Activated CD4-positive, alpha-beta memory T cell treated with anti-CD3 and anti-CD28 coated beads, Interleukin-2, amount 10 ng/mL, durations not matched to agents 7 days and 5 days (primary cell): ENCODE results near the gene CPT1B. TPM values are rescaled to one million over a fixed set of nuclear protein-coding genes. Genes with fewer than 3 reads are reported as not detected.

Experiments
- CTCF ChIA-PET: fragments of 350-600 bp; sonication (Branson Sonifier 250); formaldehyde crosslinking; loops from one replicate; lab custom pipeline; 2021; ENCODE audit warnings: antibody characterized with exemption, inconsistent platforms; lab: Charles Lee
- POLR2A ChIA-PET: fragments of 350-600 bp; sonication (Branson Sonifier 250); formaldehyde crosslinking; loops from one replicate; lab custom pipeline; 2021; ENCODE audit warnings: antibody characterized with exemption; lab: Charles Lee
- DNase-seq: peaks from one replicate; pipeline ENCODE4 v3.0.0-alpha.2; 2020
- H3K27ac Mint-ChIP-seq: one replicate; pipeline ENCODE4 v1.8.0; 2021; ENCODE audit warnings: mild to moderate bottlenecking, mixed read lengths
- H3K27me3 Mint-ChIP-seq: one replicate; pipeline ENCODE4 v1.8.0; 2021; ENCODE audit warnings: mixed read lengths
- H3K36me3 Mint-ChIP-seq: one replicate; pipeline ENCODE4 v1.8.0; 2021; ENCODE audit warnings: low read depth, mixed read lengths
- H3K4me1 Mint-ChIP-seq: one replicate; pipeline ENCODE4 v1.8.0; 2021; ENCODE audit warnings: mixed read lengths
- H3K4me3 Mint-ChIP-seq: one replicate; pipeline ENCODE4 v1.8.0; 2021; ENCODE audit warnings: mild to moderate bottlenecking, mixed read lengths
- H3K9me3 Mint-ChIP-seq: one replicate; pipeline ENCODE4 v1.8.0; 2021; ENCODE audit warnings: mixed read lengths
- total RNA-seq, 2 experiments: library from RNA; stranded (reverse); gene quantifications; one replicate each; pipeline ENCODE4 v1.2.3, GENCODE V29; 2021

Gene CPT1B
- total RNA-seq, 2 experiments from 2014 or later = 60.8 to 60.9 TPM

DNA sequence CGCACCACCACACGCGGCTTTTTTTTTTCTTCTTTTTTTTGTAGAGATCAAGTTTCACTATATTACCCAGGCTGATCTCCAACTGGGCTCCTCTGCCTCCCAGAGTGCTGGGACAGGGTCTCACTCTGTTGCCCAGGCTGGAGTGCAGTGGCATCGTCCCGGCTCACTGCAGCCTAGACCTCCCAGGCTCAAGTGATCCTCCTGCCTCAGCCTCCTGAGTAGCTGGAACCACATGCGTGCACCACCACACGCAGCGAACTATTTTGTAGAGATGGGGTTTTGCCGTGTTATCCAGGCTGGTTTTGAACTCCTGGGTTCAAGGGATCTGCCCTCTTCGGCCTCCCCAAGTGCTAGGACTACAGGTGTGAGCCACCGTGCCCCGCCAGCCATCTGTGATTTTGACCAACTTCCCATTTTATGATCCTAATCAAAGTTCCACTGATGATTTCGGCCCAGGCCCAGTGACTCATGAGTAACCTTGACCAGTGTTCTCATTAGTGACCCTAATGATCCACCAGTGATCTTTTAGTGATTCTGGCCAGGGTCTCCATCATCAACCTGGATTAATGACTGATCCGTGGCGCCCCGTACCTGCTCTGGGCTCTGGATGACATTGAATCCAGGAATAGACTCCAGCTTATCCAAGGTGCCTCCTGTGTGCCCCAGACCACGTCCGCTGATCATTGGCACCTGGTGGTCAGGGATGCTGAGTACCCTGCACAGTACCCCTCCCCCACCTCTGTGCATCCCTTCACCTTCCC lies 50.1 kb downstream of the CPT1B start:
- no peaks in the 10 kb centered on the region for H3K9me3 Mint-ChIP-seq
- H3K27ac Mint-ChIP-seq = peak overlapping the region; percentile 89
- peaks cover 48% of the 10 kb centered on the region for H3K4me1 Mint-ChIP-seq
- no peak for DNase-seq
- peaks cover 49% of the 10 kb centered on the region for H3K36me3 Mint-ChIP-seq
- POLR2A ChIA-PET = interaction anchor here (0.8 to 12.1 kb wide), 15 partner anchors 10 to 277 kb away, joined by 3 to 583 read pairs (median 9); partner anchors contain the start of genes CHKB, HDAC10, KLHDC7B and LMF2
- no peaks in the 10 kb centered on the region for H3K27me3 Mint-ChIP-seq
- H3K4me3 Mint-ChIP-seq = peak overlapping the region; percentile 83
- CTCF ChIA-PET = interaction anchor here (1.1 to 6.0 kb wide), 5 partner anchors 14 to 252 kb away, joined by 3 to 150 read pairs (median 7); partner anchors contain the start of genes KLHDC7B, LMF2 and SYCE3

DNA sequence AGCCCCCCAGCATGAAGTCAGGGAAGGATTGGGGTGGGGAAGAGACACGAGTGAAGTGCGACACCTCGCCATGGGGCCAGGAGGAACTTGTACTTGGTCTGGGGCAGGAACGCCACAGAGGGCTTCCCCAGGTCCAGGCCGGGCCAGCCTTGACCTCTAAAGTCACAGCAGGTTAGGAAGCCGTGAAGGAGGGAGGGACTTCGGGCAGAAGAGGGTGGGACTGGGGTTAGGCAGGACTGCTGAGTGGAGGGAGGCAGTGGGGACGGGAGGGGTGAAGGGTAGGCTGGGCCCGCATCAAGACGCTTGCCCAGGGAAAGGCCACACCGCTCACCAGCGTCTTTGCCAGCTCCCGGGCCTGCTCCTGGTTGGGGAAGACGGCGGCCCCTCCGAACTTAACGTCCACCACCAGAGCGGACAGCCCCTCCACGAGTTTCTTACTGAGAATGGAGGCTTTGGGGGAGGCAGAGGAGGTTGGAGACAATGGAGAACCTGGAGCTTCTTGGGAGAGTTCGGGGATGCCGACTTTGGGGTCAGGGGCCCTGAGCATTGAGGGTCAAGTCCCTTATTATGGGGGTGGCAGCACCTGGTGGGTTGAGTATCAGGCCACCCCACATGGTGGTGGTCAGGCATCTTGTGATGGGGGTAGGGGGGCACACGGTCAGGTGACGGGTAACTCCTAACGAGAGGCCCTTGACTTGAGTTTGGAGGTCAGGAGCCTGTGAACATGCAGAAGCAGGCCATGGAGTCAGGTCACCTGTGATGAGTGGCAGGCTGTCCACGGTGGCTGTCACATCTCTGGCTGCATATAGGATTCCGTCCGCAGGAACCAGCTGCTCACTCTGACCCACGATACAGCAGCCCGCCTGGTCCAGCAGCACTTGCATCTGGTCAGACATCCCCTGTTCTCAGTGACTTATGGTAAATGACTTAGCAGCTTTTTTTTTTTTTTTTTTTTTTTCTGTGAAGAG lies 51.1 kb downstream of the CPT1B start:
- no peaks in the 10 kb centered on the region for H3K27me3 Mint-ChIP-seq
- POLR2A ChIA-PET = interaction anchor here (0.7 to 12.1 kb wide), 12 partner anchors 11 to 94 kb away, joined by 3 to 583 read pairs (median 18); partner anchors contain the start of genes CHKB, KLHDC7B, LMF2 and NCAPH2
- peak; percentile 69 for DNase-seq
- peak overlapping the region; percentile 83 for H3K4me3 Mint-ChIP-seq
- peak overlapping the region; percentile 89 for H3K27ac Mint-ChIP-seq
- no peaks in the 10 kb centered on the region for H3K9me3 Mint-ChIP-seq
- CTCF ChIA-PET = interaction anchor here (0.6 to 6.0 kb wide), 7 partner anchors 15 to 251 kb away, joined by 3 to 150 read pairs (median 4); partner anchors contain the start of genes KLHDC7B, LMF2 and SYCE3
- peaks cover 48% of the 10 kb centered on the region for H3K36me3 Mint-ChIP-seq
- H3K4me1 Mint-ChIP-seq = peaks cover 43% of the 10 kb centered on the region

DNA sequence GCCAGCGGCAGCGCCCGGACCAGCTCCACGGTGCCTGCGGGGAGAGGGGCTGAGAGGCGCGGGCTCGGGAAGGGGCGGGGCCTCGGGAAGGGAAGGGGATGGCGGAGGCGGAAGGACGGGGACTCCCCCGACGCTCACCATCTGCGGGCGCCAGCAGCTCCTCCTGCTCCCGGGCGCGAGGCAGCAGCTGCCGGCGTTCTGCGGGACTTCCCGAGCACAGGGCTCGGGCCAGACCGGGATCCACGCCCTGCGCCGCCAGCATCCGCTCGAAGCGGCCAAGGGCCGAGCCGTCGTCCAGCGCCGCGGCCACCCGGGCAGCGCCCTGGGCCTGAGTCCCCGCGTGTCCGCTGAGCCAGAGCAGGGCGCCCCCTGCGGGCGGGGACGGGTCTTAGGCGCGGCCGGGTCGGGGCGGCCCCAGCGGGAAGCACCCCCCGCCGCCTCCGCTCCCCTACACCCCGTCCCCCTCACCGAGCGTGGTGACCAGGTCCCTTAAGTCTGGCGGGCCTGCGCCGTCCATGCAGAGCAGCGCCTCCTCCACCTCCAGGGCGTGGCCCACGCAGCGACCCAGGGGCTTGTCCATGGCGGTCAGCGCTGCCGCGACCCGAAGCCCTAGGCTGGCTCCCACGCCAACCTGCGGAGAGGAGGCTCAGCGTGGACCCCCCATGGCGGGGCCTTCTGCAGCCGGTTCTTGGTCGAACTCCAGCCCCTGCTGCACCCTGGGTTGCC lies 52.0 kb downstream of the CPT1B start:
- H3K4me1 Mint-ChIP-seq = peaks cover 43% of the 10 kb centered on the region
- H3K27ac Mint-ChIP-seq = peak overlapping the region; percentile 89
- peak overlapping the region; percentile 83 for H3K4me3 Mint-ChIP-seq
- ChIA-PET CTCF (interaction anchor here (0.7 to 6.0 kb wide), 40 partner anchors 9 to 339 kb away, joined by 3 to 150 read pairs (median 5); partner anchors contain the start of genes ARSA, CHKB, CPT1B and HDAC10), POLR2A (interaction anchor here (0.6 to 12.1 kb wide), 40 partner anchors 9 to 554 kb away, joined by 3 to 583 read pairs (median 6); partner anchors contain the start of genes ARSA, CHKB, CPT1B and HDAC10)
- H3K27me3 Mint-ChIP-seq = no peaks in the 10 kb centered on the region
- peak; percentile 89 for DNase-seq
- H3K36me3 Mint-ChIP-seq = peaks cover 47% of the 10 kb centered on the region
- H3K9me3 Mint-ChIP-seq = no peaks in the 10 kb centered on the region

DNA sequence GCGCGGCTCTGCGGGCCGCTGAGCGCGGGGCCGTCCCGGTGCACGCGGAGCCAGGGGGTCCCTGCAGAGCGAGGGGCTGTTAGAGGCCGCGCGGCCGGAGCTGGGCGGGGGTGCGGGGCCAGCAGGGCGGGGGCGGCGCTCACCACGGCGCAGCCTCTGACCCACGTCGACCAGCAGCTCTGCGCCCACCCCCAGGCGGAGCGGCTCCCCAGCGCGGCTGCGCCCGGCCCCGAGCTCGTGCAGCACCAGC lies 52.4 kb downstream of the CPT1B start:
- CTCF ChIA-PET = interaction anchor here (0.6 to 6.0 kb wide), 46 partner anchors 9 to 339 kb away, joined by 3 to 150 read pairs (median 5); partner anchors contain the start of genes ARSA, CHKB, CPT1B and HDAC10
- H3K27ac Mint-ChIP-seq = peak overlapping the region; percentile 86

DNA sequence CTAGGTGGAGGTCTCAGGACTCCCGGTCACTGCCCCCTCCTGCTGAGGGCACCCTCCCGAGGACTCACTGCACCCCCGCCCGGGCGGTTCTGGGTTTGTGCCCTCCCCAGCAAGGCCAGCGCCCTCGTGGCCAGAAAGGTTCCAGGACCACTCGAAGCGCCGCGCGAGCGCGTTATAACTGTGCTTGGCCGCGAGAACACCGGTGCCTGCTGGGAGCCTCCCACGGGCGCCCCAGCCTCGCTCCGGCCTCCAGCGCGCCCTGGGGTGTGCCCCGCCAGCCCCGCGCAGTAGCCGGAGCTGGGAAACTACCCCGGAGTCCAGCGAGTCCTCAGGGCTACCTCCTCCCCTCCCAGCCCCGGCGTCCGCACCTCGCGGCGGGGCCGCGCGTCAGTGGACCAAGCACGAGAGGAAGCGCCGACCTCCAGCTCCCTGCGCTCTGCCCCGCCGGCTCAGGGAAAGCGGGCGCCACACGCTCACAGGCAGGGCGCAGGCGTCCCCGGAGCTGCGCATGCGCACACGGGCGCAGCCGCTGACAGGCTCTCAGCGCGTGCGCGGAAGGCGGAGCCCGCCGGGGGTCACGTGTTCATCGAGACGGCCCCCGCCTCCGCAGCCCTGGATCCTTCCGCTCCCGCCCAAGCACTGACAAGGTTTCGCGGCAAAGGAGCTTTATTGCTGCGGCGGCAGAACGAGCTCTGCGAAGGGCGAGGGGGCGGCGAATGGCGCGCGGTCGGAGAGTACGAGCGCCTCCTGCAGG lies 52.9 kb downstream of the CPT1B start, which contains the start of gene SCO2:
Gene SCO2, minus strand, starts transcription at position 495 of the 754 bp plus-strand sequence. CDS start 1,187 bp downstream, outside the sequence.
- peak within 1 kb of the TSS; percentile 89 for H3K27ac Mint-ChIP-seq
- POLR2A ChIA-PET = interaction anchor here (0.6 to 12.1 kb wide), 47 partner anchors 8 to 338 kb away, joined by 3 to 583 read pairs (median 4); partner anchors contain the start of genes ADM2, ARSA, CHKB and CPT1B
- peaks cover 43% of the 10 kb centered on the region for H3K4me1 Mint-ChIP-seq
- H3K36me3 Mint-ChIP-seq = peaks cover 47% of the 10 kb centered on the region
- H3K4me3 Mint-ChIP-seq = peak within 1 kb of the TSS; percentile 86
- no peaks in the 10 kb centered on the region for H3K9me3 Mint-ChIP-seq
- peak; percentile 98 for DNase-seq
- no peaks in the 10 kb centered on the region for H3K27me3 Mint-ChIP-seq
- CTCF ChIA-PET = interaction anchor here (0.6 to 6.0 kb wide), 46 partner anchors 10 to 338 kb away, joined by 3 to 150 read pairs (median 5); partner anchors contain the start of genes ARSA, CHKB, CPT1B and HDAC10

More for the DNA sequence above, 52.4 kb downstream of the CPT1B start:
- POLR2A ChIA-PET = interaction anchor here (0.6 to 12.1 kb wide), 45 partner anchors 9 to 554 kb away, joined by 3 to 583 read pairs (median 4); partner anchors contain the start of genes ADM2, ARSA, CHKB and CPT1B
- Mint-ChIP-seq H3K4me3 (peak overlapping the region; percentile 86), H3K27me3 (no peaks in the 10 kb centered on the region), H3K36me3 (peaks cover 45% of the 10 kb centered on the region), H3K9me3 (no peaks in the 10 kb centered on the region), H3K4me1 (peaks cover 43% of the 10 kb centered on the region)
- no peak for DNase-seq

DNA sequence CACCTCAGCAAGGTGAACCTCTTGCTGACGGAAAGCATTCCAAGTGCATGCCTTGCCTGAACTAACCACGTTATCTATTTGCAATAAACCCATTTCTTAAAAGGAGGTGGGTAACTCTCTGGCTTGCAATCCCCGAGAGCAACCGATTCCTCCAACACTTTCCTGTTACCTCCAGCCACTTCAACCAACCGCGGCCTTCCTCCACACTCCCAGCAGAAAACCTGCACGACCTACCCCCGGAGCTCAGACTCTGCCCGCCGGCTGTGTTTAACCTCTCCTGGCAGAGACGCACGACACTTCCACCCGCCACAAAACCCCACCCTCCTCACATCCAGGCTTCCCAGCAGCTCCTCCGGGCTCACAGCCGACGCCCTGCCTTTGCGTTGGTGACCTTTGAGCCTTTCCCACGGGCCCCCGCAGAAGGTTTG lies 53.5 kb downstream of the CPT1B start:
- Mint-ChIP-seq H3K9me3 (no peaks in the 10 kb centered on the region), H3K4me3 (peak overlapping the region; percentile 86), H3K36me3 (peaks cover 51% of the 10 kb centered on the region), H3K27me3 (no peaks in the 10 kb centered on the region), H3K4me1 (peaks cover 43% of the 10 kb centered on the region), H3K27ac (peak overlapping the region; percentile 89)
- no peak for DNase-seq
- CTCF ChIA-PET = interaction anchor here (1.0 to 6.0 kb wide), 19 partner anchors 10 to 274 kb away, joined by 3 to 150 read pairs (median 9); partner anchors contain the start of genes CPT1B, HDAC10, KLHDC7B and LMF2
- POLR2A ChIA-PET = interaction anchor here (0.9 to 12.1 kb wide), 24 partner anchors 10 to 338 kb away, joined by 3 to 583 read pairs (median 6); partner anchors contain the start of genes ARSA, CHKB, HDAC10 and KLHDC7B

DNA sequence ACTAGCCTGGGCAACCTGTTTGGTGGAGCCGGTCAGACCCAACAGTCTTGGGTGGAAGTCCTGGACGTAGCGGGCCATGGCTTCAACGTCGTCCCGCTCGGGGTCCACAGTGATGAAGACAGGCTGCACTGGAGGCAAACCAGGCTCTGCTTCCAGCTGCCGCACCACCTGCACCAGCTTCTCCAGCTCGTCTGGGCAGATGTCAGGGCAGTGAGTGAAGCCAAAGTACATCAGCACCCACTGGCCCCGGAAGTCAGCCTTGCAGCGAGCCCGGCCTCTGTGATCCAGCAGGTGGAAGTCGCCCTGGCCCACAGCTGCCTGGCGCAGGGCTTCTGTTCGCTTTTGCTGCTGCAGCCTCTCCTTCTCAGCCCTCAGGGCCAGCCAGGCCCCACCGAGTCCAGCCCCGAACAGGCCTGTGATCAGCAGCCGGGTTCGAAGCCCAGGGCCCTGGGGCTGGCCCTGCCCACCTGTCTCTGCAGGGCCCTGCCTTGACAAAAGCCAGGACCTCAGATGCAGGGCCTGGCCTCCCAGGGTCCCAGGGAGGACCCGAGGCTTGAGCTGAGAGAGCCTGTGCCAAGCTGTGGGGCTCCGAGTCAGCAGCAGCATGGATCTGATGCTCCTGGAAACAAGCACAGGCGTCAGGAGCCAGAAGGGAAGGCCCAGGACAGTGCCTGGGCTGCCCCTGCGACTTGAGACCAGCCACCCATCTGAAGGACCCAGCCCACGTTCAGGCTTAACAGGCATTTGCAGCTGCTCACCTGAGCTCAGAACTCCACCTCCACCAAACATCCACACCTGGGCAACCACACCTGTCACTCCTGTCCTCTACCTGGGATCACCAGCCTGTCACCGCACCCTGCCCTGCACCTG lies 54.2 kb downstream of the CPT1B start:
- Mint-ChIP-seq H3K27ac (peak overlapping the region; percentile 89), H3K27me3 (no peaks in the 10 kb centered on the region), H3K4me1 (peaks cover 43% of the 10 kb centered on the region), H3K4me3 (peak overlapping the region; percentile 86), H3K36me3 (peaks cover 55% of the 10 kb centered on the region), H3K9me3 (no peaks in the 10 kb centered on the region)
- CTCF ChIA-PET = interaction anchor here (1.3 to 6.0 kb wide), 8 partner anchors 12 to 248 kb away, joined by 5 to 150 read pairs (median 24); partner anchors contain the start of genes KLHDC7B, LMF2, NCAPH2 and SYCE3
- DNase-seq = no peak
- POLR2A ChIA-PET = interaction anchor here (1.0 to 12.1 kb wide), 15 partner anchors 9 to 337 kb away, joined by 3 to 583 read pairs (median 42); partner anchors contain the start of genes ARSA, CHKB, KLHDC7B and LMF2

DNA sequence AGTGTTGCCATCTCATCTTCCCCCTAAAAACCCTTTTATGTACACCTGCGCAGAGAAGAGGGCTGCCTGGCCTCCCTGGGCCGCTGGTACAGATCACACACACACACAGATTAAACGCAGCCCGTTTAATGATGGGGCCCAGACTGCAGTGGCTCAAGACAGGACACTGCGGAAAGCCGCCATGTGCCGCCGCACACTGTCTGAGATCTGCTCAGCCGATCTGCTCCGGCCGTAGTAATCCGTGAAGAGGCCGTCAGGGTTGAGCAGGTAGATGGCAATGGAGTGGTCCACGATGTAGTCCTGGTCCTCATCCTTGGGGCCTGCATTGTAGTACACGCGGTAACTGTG lies 54.8 kb downstream of the CPT1B start:
- ChIA-PET POLR2A (interaction anchor here (1.0 to 12.1 kb wide), 7 partner anchors 9 to 97 kb away, joined by 5 to 583 read pairs (median 117); partner anchors contain the start of genes KLHDC7B, LMF2 and NCAPH2), CTCF (interaction anchor here (1.3 kb wide), 1 partner anchor 97 kb away, joined by 5 read pairs; no protein-coding TSS in a partner anchor)
- Mint-ChIP-seq H3K9me3 (no peaks in the 10 kb centered on the region), H3K27me3 (no peaks in the 10 kb centered on the region), H3K4me3 (peak overlapping the region; percentile 18), H3K4me1 (peaks cover 37% of the 10 kb centered on the region), H3K27ac (no peak overlapping the region), H3K36me3 (peaks cover 52% of the 10 kb centered on the region)
- DNase-seq = no peak

DNA sequence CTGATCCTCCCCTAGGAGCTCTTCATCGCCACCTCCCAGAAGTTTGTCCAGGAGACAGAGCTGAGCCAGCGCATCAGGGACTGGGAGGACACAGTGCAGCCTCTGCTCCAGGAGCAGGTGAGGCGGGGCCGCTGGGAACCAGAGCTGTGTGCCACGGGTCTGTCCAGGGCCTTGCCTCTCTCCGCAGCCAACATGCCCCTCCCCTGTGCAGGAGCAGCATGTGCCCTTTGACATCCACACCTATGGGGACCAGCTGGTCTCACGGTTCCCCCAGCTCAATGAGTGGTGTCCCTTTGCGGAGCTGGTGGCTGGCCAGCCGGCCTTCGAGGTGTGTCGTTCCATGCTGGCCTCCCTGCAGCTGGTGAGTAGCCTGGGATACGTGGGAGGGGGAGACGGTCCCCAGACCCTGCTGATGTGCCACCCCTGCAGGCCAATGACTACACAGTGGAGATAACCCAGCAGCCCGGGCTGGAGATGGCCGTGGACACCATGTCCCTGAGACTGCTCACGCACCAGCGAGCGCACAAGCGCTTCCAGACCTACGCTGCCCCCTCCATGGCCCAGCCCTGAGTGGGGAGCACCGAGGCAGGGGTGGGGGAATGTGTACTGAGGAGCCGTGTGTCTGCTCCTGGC lies 55.3 kb downstream of the CPT1B start:
- H3K4me1 Mint-ChIP-seq = peaks cover 31% of the 10 kb centered on the region
- no peaks in the 10 kb centered on the region for H3K9me3 Mint-ChIP-seq
- no peak for DNase-seq
- POLR2A ChIA-PET = interaction anchor here (1.0 to 12.1 kb wide), 9 partner anchors 9 to 97 kb away, joined by 3 to 321 read pairs (median 5); partner anchors contain the start of genes KLHDC7B, LMF2, NCAPH2 and SYCE3
- peak overlapping the region; percentile 21 for H3K27ac Mint-ChIP-seq
- peaks cover 47% of the 10 kb centered on the region for H3K36me3 Mint-ChIP-seq
- H3K27me3 Mint-ChIP-seq = no peaks in the 10 kb centered on the region
- CTCF ChIA-PET = interaction anchor here (1.3 kb wide), 1 partner anchor 15 kb away, joined by 5 read pairs; the partner anchor contains the start of genes LMF2 and NCAPH2
- peak overlapping the region; percentile 18 for H3K4me3 Mint-ChIP-seq
